KMS-11 (cell line): ENCODE measurements around the gene ZNF778.
A peak's percentile ranks its signal among the peaks of the same experiment; 100 is the strongest.

Experiments
- H2AFZ ChIP-seq: fragments of 200-600 bp; sonication (generic); 2 replicates; pipeline ENCODE4 v1.6.1; 2016; ENCODE audit warnings: antibody characterized with exemption, mixed run types, low read depth
- H3K27ac ChIP-seq: fragments of 200-600 bp; sonication (generic); 2 replicates; pipeline ENCODE4 v1.6.1; 2016; ENCODE audit warnings: mild to moderate bottlenecking, mixed run types
- H3K27me3 ChIP-seq: fragments of 200-600 bp; sonication (generic); 2 replicates; pipeline ENCODE4 v1.6.1; 2017; ENCODE audit warnings: mild to moderate bottlenecking, low read depth, mixed run types, moderate library complexity; ENCODE audit not compliant: insufficient read depth
- H3K36me3 ChIP-seq: fragments of 200-600 bp; sonication (generic); 2 replicates; pipeline ENCODE4 v1.6.1; 2017; ENCODE audit warnings: mild to moderate bottlenecking, mixed run types; ENCODE audit not compliant: insufficient read depth
- H3K4me1 ChIP-seq: fragments of 200-600 bp; sonication (generic); 2 replicates; pipeline ENCODE4 v1.6.1; 2016; ENCODE audit warnings: mild to moderate bottlenecking, low read depth, mixed run types; ENCODE audit not compliant: poor library complexity, severe bottlenecking
- H3K4me2 ChIP-seq: fragments of 200-600 bp; sonication (generic); 2 replicates; pipeline ENCODE4 v1.7.0; 2016; ENCODE audit warnings: mild to moderate bottlenecking, mixed run types
- H3K4me3 ChIP-seq: fragments of 200-600 bp; sonication (generic); IDR thresholded peaks from 2 replicates; pipeline ENCODE4 v1.6.1; 2017; ENCODE audit warnings: low read depth, low read length, mixed read lengths; ENCODE audit not compliant: insufficient read depth
- H3K79me2 ChIP-seq: fragments of 200-600 bp; sonication (generic); 2 replicates; pipeline ENCODE4 v1.6.1; 2016; ENCODE audit warnings: low read depth, mixed run types; ENCODE audit not compliant: insufficient read depth
- H3K9ac ChIP-seq: fragments of 200-600 bp; sonication (generic); 2 replicates; pipeline ENCODE4 v1.6.1; 2016; ENCODE audit warnings: mild to moderate bottlenecking, mixed run types
- H4K20me1 ChIP-seq: fragments of 200-600 bp; sonication (generic); 2 replicates; pipeline ENCODE4 v1.6.1; 2016; ENCODE audit warnings: mild to moderate bottlenecking, mixed run types; ENCODE audit not compliant: insufficient read depth
- CTCF ChIP-seq: fragments of 200-600 bp; sonication (generic); conservative IDR thresholded peaks from 2 replicates; pipeline ENCODE4 v1.6.1; 2017; ENCODE audit warnings: low read depth, mild to moderate bottlenecking, antibody characterized with exemption, low read length, moderate library complexity, mixed read lengths

The ZNF778 gene

GRCh38 chr16:89217388-89218191, at the start of gene ZNF778:
Gene ZNF778 (plus strand): TSS chr16:89217703. CDS start chr16:89221128, 3,425 bp downstream.
- Histone ChIP-seq H3K36me3 (no peaks in the 10 kb centered on the region), H3K4me2 (peak within 1 kb of the TSS; percentile 93), H3K27me3 (no peaks in the 10 kb centered on the region; the same call in 1 of the 2 replicates), H3K9ac (peak within 1 kb of the TSS; percentile 74), H3K4me3 (peak within 1 kb of the TSS; percentile 37), H4K20me1 (no peaks in the 10 kb centered on the region), H3K27ac (peak within 1 kb of the TSS; percentile 49), H3K79me2 (no peaks in the 10 kb centered on the region; the same call in 1 of the 2 replicates), H2AFZ (peak within 1 kb of the TSS; percentile 85), H3K4me1 (peaks cover 15% of the 10 kb centered on the region)
- no peak for TF ChIP-seq CTCF

GRCh38 chr16:89168381-89169189, 48.9 kb upstream of the ZNF778 start:
- no peak for TF ChIP-seq CTCF
- Histone ChIP-seq H3K9ac (no peak overlapping the region), H3K4me2 (no peak overlapping the region), H3K36me3 (no peaks in the 10 kb centered on the region), H2AFZ (no peak overlapping the region), H3K4me1 (peaks cover 23% of the 10 kb centered on the region), H3K4me3 (no peak overlapping the region), H3K27ac (no peak overlapping the region), H4K20me1 (no peaks in the 10 kb centered on the region), H3K27me3 (peaks cover 43% of the 10 kb centered on the region), H3K79me2 (no peaks in the 10 kb centered on the region)

GRCh38 chr16:89169778-89170177, 47.7 kb upstream of the ZNF778 start:
- Histone ChIP-seq H3K27ac (no peak overlapping the region), H2AFZ (no peak overlapping the region), H3K36me3 (no peaks in the 10 kb centered on the region), H3K79me2 (no peaks in the 10 kb centered on the region), H3K27me3 (peaks cover 53% of the 10 kb centered on the region), H3K4me2 (no peak overlapping the region), H3K4me1 (peaks cover 23% of the 10 kb centered on the region), H4K20me1 (no peaks in the 10 kb centered on the region), H3K9ac (no peak overlapping the region), H3K4me3 (no peak overlapping the region)
- TF ChIP-seq CTCF = no peak

GRCh38 chr16:89170346-89171215, 46.9 kb upstream of the ZNF778 start:
- H4K20me1 ChIP-seq = no peaks in the 10 kb centered on the region
- no peak overlapping the region for H3K4me3 ChIP-seq
- peaks cover 58% of the 10 kb centered on the region for H3K27me3 ChIP-seq
- TF ChIP-seq CTCF = no peak
- peaks cover 30% of the 10 kb centered on the region for H3K4me1 ChIP-seq
- H3K27ac ChIP-seq = no peak overlapping the region
- H3K79me2 ChIP-seq = no peaks in the 10 kb centered on the region
- H3K4me2 ChIP-seq = peak overlapping the region; percentile 85
- H3K36me3 ChIP-seq = no peaks in the 10 kb centered on the region
- H2AFZ ChIP-seq = peak overlapping the region; percentile 67; the same call in 1 of the 2 replicates
- H3K9ac ChIP-seq = no peak overlapping the region
